Hepatocyte (in vitro differentiated cells): ENCODE results near the gene CCDC12. TPM values are rescaled to one million over a fixed set of nuclear protein-coding genes. Genes with fewer than 3 reads are reported as not detected.

Experiments
- DNase-seq: peaks from one replicate; pipeline ENCODE4 v3.0.0-alpha.2; 2016; ENCODE audit warnings: low spot score
- H2AFZ ChIP-seq: fragments of 200-600 bp; sonication (generic); 2 replicates; pipeline ENCODE4 v1.6.0; 2016; ENCODE audit warnings: antibody characterized with exemption, mild to moderate bottlenecking
- H3K27ac ChIP-seq: fragments of 200-600 bp; sonication (generic); 2 replicates; pipeline ENCODE4 v1.5.1; 2016; ENCODE audit warnings: mild to moderate bottlenecking
- H3K27me3 ChIP-seq: fragments of 200-600 bp; sonication (generic); 2 replicates; pipeline ENCODE4 v1.6.1; 2016
- H3K36me3 ChIP-seq: fragments of 200-600 bp; sonication (generic); replicated peaks from 2 replicates; pipeline ENCODE4 v1.5.1; 2016; ENCODE audit warnings: low read depth; ENCODE audit not compliant: insufficient read depth
- H3K4me1 ChIP-seq: fragments of 200-600 bp; sonication (generic); 2 replicates; pipeline ENCODE4 v1.5.1; 2016; ENCODE audit warnings: mild to moderate bottlenecking, moderate library complexity; ENCODE audit not compliant: insufficient read depth
- H3K4me2 ChIP-seq: fragments of 200-600 bp; sonication (generic); 2 replicates; pipeline ENCODE4 v1.6.0; 2016
- H3K4me3 ChIP-seq: fragments of 200-600 bp; sonication (generic); 2 replicates; pipeline ENCODE4 v1.5.1; 2016; ENCODE audit warnings: mild to moderate bottlenecking
- H3K79me2 ChIP-seq: fragments of 200-600 bp; sonication (generic); 2 replicates; pipeline ENCODE4 v1.6.0; 2017; ENCODE audit warnings: mild to moderate bottlenecking
- H3K9me2 ChIP-seq: fragments of 200-600 bp; sonication (generic); replicated peaks from 2 replicates; pipeline ENCODE4 v1.6.0; 2017; ENCODE audit warnings: mild to moderate bottlenecking; ENCODE audit not compliant: insufficient read depth
- H3K9me3 ChIP-seq: fragments of 200-600 bp; sonication (generic); 2 replicates; pipeline ENCODE4 v1.5.1; 2016; ENCODE audit warnings: low read depth, mild to moderate bottlenecking
- H4K20me1 ChIP-seq: fragments of 200-600 bp; sonication (generic); 2 replicates; pipeline ENCODE4 v1.6.0; 2016; ENCODE audit warnings: mild to moderate bottlenecking; ENCODE audit not compliant: insufficient read depth, poor library complexity, severe bottlenecking
- CTCF ChIP-seq: fragments of 200-600 bp; sonication (generic); IDR thresholded peaks from 2 replicates; pipeline ENCODE4 v1.5.1; 2016; ENCODE audit warnings: antibody characterized with exemption, mild to moderate bottlenecking; ENCODE audit not compliant: poor library complexity
- EZH2 ChIP-seq: fragments of 200-600 bp; sonication (generic); IDR thresholded peaks from 2 replicates; pipeline ENCODE4 v1.6.1; 2016; ENCODE audit warnings: antibody characterized with exemption, mild to moderate bottlenecking, borderline replicate concordance
- EZH2phosphoT487 ChIP-seq: fragments of 200-600 bp; sonication (generic); IDR thresholded peaks from one replicate; pipeline ENCODE4 v1.6.1; 2018; ENCODE audit warnings: antibody characterized with exemption, mild to moderate bottlenecking, low read depth, moderate library complexity; ENCODE audit not compliant: unreplicated experiment, severe bottlenecking
- WGBS: methylation state at CpG from one replicate; pipeline ENCODE4 v1.1.6; 2016; ENCODE audit warnings: low lambda C conversion rate; ENCODE audit errors: missing lambda C conversion rate; 5-methylcytosine and 5-hydroxymethylcytosine counted together
- polyA plus RNA-seq: library from polyadenylated mRNA; unstranded; fragments of >200 nt; fragmentation: Nextera tagmentation; extraction: Ambion mirVana; gene quantifications from 2 replicates; pipeline ENCODE4 v1.2.1, GENCODE V29; 2016
- total RNA-seq: library from RNA; depleted of rRNA; stranded (reverse); fragments of >200 nt; gene quantifications from 2 replicates; pipeline ENCODE4 v1.2.3, GENCODE V29; 2014

The CCDC12 gene
- total and polyA plus RNA-seq, 2 experiments from 2014 or later: 41.1 to 78.4 TPM

GRCh38 chr3:46893146-46893748 is 83.3 kb downstream of the CCDC12 start:
- 74% methylated on average over 6 of the region's 6 CpGs for WGBS
- Histone ChIP-seq H3K27me3 (no peaks in the 10 kb centered on the region), H2AFZ (no peak overlapping the region), H3K9me2 (no peaks in the 10 kb centered on the region), H3K4me3 (no peak overlapping the region), H3K4me2 (peak overlapping the region; percentile 86), H3K4me1 (peaks cover 26% of the 10 kb centered on the region), H3K79me2 (peaks cover 8% of the 10 kb centered on the region), H4K20me1 (peaks cover 10% of the 10 kb centered on the region), H3K27ac (no peak overlapping the region), H3K9me3 (no peaks in the 10 kb centered on the region), H3K36me3 (no peaks in the 10 kb centered on the region)
- no peak for TF ChIP-seq EZH2phosphoT487
- no peak for DNase-seq

- Histone ChIP-seq H3K4me2 (peak overlapping the region; percentile 86), H3K9me3 (no peaks in the 10 kb centered on the region), H3K79me2 (peaks cover 8% of the 10 kb centered on the region), H4K20me1 (peaks cover 10% of the 10 kb centered on the region), H3K9me2 (no peaks in the 10 kb centered on the region), H3K4me3 (no peak overlapping the region), H3K36me3 (no peaks in the 10 kb centered on the region), H3K27me3 (no peaks in the 10 kb centered on the region), H3K4me1 (peaks cover 26% of the 10 kb centered on the region), H2AFZ (no peak overlapping the region), H3K27ac (no peak overlapping the region)
- TF ChIP-seq CTCF: peak; percentile 10
- TF ChIP-seq EZH2phosphoT487: no peak
- 9% methylated on average over 53 of the region's 58 CpGs for WGBS
- DNase-seq: peak; percentile 83
These were observed 84.0 kb downstream of the CCDC12 start for GRCh38 chr3:46892285-46893145.

- TF ChIP-seq EZH2 (no peak), CTCF (no peak)
- H3K79me2 ChIP-seq: peaks cover 8% of the 10 kb centered on the region
- H3K4me3 ChIP-seq: no peak overlapping the region
- WGBS: 97% methylated on average over 3 of the region's 3 CpGs
- H3K4me1 ChIP-seq: peaks cover 26% of the 10 kb centered on the region
- H3K27ac ChIP-seq: no peak overlapping the region
- H4K20me1 ChIP-seq: peaks cover 10% of the 10 kb centered on the region
- H3K36me3 ChIP-seq: no peaks in the 10 kb centered on the region
- no peak overlapping the region for H2AFZ ChIP-seq
- no peak for DNase-seq
- H3K4me2 ChIP-seq: no peak overlapping the region
- H3K9me2 ChIP-seq: no peaks in the 10 kb centered on the region
- H3K27me3 ChIP-seq: no peaks in the 10 kb centered on the region
- no peaks in the 10 kb centered on the region for H3K9me3 ChIP-seq
These were observed 85.4 kb downstream of the CCDC12 start for GRCh38 chr3:46891132-46891531.

- H3K4me3 ChIP-seq: no peak overlapping the region
- H3K36me3 ChIP-seq: no peaks in the 10 kb centered on the region
- no peak overlapping the region for H3K4me2 ChIP-seq
- peaks cover 11% of the 10 kb centered on the region for H3K79me2 ChIP-seq
- no peaks in the 10 kb centered on the region for H3K9me2 ChIP-seq
- H3K9me3 ChIP-seq: no peaks in the 10 kb centered on the region
- no peak for DNase-seq
- H3K27me3 ChIP-seq: peaks cover under 1% of the 10 kb centered on the region
- no peak for TF ChIP-seq EZH2phosphoT487
- peaks cover 26% of the 10 kb centered on the region for H3K4me1 ChIP-seq
- no peak overlapping the region for H3K27ac ChIP-seq
- H4K20me1 ChIP-seq: peaks cover 10% of the 10 kb centered on the region
- 100% methylated on average over 1 of the region's 1 CpG for WGBS
- H2AFZ ChIP-seq: no peak overlapping the region
These were observed 86.4 kb downstream of the CCDC12 start for GRCh38 chr3:46890132-46890531.
